Keratinocyte (primary cell): ENCODE results near the gene C17orf113.

Experiments used
- EZH2 ChIP-seq: IDR thresholded peaks from one replicate; pipeline ENCODE4 v1.6.1; 2012; ENCODE audit warnings: inconsistent platforms, mild to moderate bottlenecking, low read length, moderate library complexity
- TF ChIP-seq, protein P1 (sequence below), 3 experiments: IDR thresholded peaks in 1 of 3; conservative IDR thresholded peaks in 1 of 3; optimal IDR thresholded peaks in 1 of 3; 2 replicates in 2 of 3; 3 replicates in 1 of 3; pipeline versions ENCODE3 to v1.5.1; 2011; ENCODE audit warnings: low read length in 3 of 3, mild to moderate bottlenecking in 3 of 3, moderate library complexity in 2 of 3, control low read depth in 1 of 3, inconsistent platforms in 1 of 3; ENCODE audit not compliant: insufficient read depth in 2 of 3; ENCODE audit errors: extremely low read depth in 1 of 3

DNA sequence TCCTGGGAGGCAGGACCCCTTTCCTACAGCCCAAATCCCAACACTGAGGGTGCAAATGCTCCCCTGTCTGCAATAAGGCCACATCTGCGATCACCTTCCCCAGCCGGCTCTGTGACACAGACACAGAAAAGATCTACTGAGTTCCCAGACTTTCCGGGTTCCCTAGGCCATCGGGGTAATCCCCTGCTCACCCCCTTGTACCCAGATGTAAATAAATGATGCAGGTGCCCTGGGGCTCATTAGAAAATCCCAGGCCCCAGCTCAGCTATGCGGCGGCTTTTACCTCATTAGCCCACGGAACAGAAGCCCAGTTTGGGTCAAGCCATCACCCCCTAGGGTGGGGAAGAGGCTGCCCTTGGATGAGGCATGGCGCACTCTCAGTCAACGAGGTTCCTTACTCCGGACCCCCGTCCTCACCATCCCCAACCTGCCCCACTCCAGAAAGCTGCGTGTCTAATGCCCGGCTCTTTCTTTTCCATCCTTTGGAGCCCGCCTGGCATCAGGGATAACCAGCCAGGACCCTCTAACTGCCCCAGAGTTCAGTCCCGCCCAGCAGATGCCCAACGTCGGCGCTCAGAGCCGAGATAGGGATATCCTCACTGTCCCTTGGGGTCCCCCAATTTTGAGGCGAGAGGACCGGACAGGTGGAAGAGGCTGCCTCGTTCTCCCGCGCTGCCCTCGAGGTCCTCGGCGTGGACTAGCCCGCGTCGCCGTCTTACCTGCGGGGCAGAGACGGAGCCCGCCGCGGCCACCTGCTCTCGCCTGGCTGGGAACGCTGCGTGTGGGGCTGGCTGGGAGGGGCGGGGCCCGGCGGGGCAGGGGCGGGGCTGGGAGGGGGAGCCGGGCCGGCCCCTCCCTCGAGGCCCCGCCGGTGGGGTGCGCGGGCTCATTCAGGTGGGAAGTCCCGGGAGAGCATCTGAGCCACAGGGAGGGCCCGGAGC lies 47.6 kb upstream of the C17orf113 start, which contains the start of gene ZNF385C:
- TF ChIP-seq, protein P1, sequence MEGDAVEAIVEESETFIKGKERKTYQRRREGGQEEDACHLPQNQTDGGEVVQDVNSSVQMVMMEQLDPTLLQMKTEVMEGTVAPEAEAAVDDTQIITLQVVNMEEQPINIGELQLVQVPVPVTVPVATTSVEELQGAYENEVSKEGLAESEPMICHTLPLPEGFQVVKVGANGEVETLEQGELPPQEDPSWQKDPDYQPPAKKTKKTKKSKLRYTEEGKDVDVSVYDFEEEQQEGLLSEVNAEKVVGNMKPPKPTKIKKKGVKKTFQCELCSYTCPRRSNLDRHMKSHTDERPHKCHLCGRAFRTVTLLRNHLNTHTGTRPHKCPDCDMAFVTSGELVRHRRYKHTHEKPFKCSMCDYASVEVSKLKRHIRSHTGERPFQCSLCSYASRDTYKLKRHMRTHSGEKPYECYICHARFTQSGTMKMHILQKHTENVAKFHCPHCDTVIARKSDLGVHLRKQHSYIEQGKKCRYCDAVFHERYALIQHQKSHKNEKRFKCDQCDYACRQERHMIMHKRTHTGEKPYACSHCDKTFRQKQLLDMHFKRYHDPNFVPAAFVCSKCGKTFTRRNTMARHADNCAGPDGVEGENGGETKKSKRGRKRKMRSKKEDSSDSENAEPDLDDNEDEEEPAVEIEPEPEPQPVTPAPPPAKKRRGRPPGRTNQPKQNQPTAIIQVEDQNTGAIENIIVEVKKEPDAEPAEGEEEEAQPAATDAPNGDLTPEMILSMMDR (optimal IDR thresholded peaks at IDR 0.05 in 1 of 3, IDR thresholded peaks at IDR 0.05 in 1 of 3, conservative IDR thresholded peaks at IDR 0.05 in 1 of 3; ENCODE audit: extremely low read depth in 1 of 3, insufficient read depth in 2 of 3, low read length in 3 of 3), result no peak
- TF ChIP-seq EZH2, result peak; percentile 81
